ENCODE results near the gene RNF180.
A peak's percentile ranks its signal among the peaks of the same experiment; 100 is the strongest.
"Not testable (repeated sequence)": the region's sequence is repeated elsewhere in the genome, so short reads cannot be mapped to it uniquely, and the experiment has no call there.

RNF180 gene

DNA sequence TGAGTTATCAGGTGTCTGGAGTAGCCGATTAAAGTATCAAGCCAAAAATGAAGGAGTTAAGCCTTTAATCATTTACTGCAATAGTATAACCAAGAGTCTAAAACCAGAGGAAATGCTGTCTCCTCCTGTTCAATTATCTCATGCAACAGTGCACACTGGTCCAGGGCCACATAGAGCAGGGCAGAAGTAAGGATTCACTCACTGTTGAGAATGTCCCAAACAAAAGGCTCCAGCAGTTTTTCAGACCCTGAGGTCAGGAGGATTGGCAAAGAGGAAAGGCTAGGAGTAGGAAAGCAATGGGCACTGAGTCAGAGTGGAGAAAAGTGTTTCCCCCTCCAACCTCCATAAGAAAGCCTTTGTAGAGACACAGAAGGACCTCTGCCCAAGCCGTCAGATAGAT, 168.2 kb downstream of the RNF180 start:
- in situ Hi-C loops (cut with MboI; ENCODE audit: low pct_unique_long_range_greater_than_20kb, low sequenced_read_pairs), result no loop called here
- no peak for DNase-seq

DNA sequence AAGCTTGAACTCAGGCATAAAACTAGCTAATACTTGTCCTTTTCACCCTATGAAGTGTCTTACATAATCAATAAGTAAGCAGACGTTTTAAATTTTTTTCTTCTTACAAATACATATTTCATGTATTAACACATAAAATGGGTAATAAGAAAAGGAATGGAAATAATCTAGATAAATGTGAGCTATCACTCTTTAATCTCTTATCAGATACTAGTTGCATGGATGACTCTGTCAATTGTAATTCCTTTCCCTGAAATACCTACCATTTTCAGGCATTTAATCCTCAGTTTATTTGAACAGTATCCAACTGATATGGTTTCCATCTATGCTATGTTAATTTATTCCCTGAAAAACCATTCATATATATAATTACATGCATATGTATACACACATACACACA, 174.1 kb downstream of the RNF180 start:
- DNase-seq, result no peak
- in situ Hi-C loops (cut with MboI; ENCODE audit: low pct_unique_long_range_greater_than_20kb, low sequenced_read_pairs), result no loop called here

DNA sequence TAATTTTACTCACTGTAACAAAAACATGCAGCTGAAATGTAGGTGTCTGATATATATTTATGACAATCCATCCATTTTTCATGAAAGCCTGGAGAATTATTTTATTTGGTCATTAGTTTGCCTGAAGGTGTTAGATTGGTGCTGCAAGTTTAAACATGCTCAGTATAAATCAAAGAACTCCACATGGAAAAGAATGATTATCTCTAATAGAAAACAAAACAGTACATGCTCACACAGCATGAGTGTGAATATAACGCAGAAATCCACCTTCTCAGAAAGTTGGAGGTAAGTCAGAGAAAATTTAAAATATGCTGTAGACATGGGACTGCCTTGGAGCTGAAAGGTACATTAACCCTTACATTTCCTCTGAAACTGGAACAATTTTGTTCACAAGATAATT, 174.7 kb downstream of the RNF180 start:
- no peak for DNase-seq
- in situ Hi-C loops (cut with MboI; ENCODE audit: low pct_unique_long_range_greater_than_20kb, low sequenced_read_pairs), result no loop called here

DNA sequence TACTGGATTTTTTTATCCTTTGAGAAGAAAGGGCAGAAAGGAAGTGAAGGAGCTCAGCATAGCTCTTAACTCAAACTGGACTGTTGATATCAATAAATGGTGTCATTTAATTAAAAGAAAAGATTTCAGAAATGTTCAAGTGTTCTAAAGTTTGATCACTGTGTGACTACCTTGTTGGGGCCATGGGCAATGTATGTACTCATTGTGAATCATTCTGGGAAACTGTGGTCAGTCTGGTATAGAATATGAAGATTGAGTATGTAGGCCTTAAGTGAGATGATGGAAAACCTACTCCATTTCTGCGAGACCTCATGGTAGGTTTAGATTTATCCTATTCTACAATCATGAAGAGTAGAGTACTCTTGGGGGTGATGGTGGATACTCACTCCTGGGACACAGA, 175.7 kb downstream of the RNF180 start:
- no peak for DNase-seq
- in situ Hi-C loops (cut with MboI; ENCODE audit: low pct_unique_long_range_greater_than_20kb, low sequenced_read_pairs), result no loop called here

DNA sequence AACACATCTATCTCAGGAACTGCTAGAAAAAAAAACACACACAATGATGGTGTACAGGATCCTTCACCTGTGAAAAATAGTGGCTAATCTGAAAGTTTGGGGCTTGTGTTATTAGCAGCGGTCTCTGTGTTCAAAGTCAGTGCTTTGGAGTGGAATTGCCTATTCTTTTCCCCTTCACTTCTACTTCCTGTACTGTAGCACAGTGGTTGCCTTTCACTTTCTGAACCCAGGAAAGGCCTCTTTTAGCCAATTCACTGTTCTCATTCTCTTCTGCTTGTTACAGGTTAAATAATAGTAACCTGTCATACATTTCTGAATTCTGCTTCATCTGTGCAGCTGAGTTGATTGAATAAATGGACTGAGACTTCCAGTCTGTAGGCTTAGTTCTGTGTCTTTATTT, 178.9 kb downstream of the RNF180 start:
- in situ Hi-C loops (cut with MboI; ENCODE audit: low pct_unique_long_range_greater_than_20kb, low sequenced_read_pairs), result no loop called here
- DNase-seq, result no peak

DNA sequence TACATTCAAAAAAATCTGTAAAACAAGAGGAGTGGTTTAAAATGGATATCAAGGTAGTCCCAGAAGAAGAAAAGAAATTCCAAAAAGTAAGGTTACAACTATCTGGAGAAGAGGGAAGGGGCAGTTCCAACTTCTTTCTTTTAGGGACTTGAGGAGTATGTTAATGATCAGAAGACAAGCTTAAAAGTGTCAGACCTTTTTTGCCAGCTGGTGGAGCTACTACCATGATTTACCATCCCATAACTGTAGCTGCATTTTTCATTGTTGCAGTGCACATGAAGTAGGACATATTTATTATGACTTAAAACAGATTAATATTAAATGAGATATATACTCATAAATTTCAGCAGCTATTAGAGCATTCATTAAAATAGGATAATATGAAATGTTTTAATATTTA, 181.7 kb downstream of the RNF180 start:
- DNase-seq, result peak; percentile 2
- in situ Hi-C loops (cut with MboI; ENCODE audit: low pct_unique_long_range_greater_than_20kb, low sequenced_read_pairs), result no loop called here

DNA sequence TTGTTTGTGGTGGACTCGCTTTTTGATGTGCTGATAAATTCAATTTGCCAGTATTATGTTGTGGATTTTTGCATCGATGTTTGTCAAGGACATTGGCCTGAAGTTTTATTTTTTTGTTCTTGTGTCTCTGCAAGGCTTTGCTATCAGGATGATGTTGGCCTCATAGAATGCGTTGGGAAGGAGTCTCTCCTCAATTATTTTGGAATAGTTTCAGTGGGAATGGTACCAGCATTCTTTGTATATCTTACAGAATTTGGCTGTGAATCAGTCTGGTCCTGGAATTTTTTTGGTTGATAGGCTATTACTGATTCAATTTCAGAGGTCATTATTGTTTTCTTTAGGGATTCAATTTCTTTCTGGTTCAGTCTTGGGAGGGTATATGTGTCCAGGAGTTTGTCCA, 198.8 kb downstream of the RNF180 start:
- in situ Hi-C loops (cut with MboI; ENCODE audit: low pct_unique_long_range_greater_than_20kb, low sequenced_read_pairs), result no loop called here
- DNase-seq, result no peak

DNA sequence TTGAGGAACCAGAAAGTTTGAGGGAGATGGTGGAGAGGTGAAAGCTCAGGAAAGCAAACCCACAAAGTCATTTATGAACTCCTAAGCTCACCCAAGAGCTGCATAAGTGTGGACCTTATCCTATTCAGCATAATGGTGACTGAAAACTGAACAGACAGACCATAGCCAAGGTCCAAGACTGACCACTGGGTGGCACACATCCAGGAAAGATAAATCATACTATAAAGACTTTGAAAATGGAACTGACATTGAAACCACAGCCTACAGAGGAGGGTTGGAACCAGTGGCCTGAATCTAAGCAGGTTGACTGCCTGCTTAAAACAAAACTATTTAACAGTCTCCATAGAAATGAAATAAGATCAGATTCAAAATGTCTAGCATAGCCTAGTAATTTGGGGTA, 219.1 kb downstream of the RNF180 start:
- DNase-seq, result peak; percentile 4
- in situ Hi-C loops (cut with MboI; ENCODE audit: low pct_unique_long_range_greater_than_20kb, low sequenced_read_pairs), result no loop called here

DNA sequence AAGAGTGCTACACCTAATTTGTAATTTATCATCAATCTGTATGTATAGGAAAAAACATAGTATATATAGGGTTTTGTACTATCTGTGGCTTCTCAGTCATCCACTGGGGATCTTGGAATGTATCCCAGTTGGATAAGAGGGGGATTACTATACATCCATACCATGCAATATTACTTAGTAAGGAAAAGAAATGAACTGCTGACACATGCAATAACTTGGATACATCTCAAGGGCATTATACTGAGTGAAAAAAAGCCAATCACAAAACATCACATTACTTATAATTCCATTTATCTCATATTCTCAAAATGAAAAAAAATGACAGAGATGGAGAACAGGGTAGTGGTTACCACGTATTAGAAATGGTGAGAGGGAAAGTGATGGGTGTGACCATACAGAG, 231.9 kb downstream of the RNF180 start:
- in situ Hi-C loops (cut with MboI; ENCODE audit: low pct_unique_long_range_greater_than_20kb, low sequenced_read_pairs), result no loop called here
- DNase-seq, result no peak

DNA sequence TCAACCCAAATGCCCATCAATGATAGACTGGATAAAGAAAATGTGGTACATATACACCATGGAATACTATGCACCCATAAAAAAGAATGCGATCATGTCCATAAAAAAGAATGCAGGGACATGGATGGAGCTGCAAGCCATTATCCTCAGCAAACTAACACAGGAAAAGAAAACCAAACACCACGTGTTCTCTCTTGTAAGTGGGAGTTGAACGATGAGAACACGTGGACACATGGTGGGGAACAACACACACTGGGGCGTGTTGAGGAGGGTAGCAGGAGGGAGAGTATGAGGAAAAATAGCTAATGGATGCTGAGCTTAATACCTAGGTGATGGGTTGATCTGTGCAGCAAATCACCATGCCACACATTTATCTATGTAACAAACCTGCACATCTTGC, 233.1 kb downstream of the RNF180 start:
- in situ Hi-C loops (cut with MboI; ENCODE audit: low pct_unique_long_range_greater_than_20kb, low sequenced_read_pairs); DNase-seq: not testable (repeated sequence)

DNA sequence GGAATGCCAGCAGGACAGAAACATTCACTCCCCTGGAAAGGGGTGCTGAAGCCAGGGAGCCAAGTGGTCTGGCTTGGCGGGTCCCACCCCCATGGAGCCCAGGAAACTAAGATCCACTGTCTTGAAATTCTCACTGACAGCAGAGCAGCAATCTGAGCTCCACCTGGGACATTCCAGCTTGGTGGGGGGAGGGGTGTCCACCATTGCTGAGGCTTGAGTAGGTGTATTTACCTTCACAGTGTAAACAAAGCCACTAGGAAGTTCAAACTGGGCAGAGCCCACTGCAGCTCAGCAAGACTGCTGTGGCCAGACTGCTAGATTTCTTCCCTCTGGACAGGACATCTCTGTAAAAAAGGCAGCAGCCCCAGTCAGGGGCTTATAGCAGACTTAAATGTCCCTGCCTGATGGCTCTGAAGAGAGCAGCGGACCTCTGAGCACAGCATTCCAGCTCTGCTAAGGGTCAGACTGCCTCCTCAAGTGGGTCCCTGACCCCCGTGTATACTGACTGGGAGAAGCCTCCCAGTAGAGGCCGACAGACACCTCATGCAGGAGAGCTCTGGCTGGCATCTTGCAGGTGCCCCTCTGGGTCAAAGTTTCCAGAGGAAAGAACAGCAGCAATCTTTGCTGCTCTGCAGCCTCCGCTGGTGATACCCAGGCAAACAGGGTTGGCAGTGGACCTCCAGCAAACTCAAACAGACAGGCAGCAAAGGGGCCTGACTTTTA, 241.6 kb downstream of the RNF180 start:
- DNase-seq; in situ Hi-C loops (cut with MboI; ENCODE audit: low pct_unique_long_range_greater_than_20kb, low sequenced_read_pairs): not testable (repeated sequence)

DNA sequence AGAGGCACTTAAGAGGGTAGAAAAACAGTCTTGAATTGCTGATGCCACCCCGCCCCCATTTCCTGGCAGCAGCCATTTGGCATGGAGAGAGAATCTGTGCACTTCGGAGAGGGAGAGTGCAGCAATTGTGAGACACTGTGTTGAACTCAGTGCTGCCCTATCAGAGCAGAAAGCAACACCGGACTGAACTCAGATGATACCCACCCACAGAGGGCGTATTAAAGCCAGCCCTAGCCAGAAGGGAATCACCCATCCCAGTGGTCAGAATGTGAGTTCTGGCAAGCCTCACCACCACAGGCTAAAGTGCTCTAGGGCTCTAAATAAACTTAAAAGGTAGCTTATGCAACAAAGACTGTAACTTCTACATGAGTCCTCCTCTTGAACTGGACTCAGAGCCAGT, 251.7 kb downstream of the RNF180 start:
- in situ Hi-C loops (cut with MboI; ENCODE audit: low pct_unique_long_range_greater_than_20kb, low sequenced_read_pairs), result no loop called here
- DNase-seq, result no peak

DNA sequence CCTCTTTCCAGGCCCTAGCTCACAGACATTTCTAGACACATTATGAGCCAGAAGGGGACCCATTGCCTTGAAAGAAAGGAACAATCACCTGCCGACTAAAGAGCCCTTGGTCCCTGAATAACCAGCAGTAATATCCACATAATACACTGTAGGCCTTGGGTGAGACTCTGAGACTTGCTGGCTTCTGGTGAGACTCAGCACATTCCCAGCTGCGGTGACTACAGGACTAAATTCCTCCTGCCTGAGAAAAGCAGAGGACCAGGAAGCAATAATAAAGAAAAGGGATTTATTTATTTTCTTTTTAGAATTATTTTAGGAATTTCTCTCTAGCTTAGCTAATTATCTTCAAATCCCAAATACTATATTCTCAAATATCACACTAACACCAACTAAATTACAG, 252.4 kb downstream of the RNF180 start:
- in situ Hi-C loops (cut with MboI; ENCODE audit: low pct_unique_long_range_greater_than_20kb, low sequenced_read_pairs), result no loop called here
- DNase-seq, result no peak
